C4-2B (cell line): ENCODE data around the gene CCT7.

Experiments used
- H3K27ac ChIP-seq: fragments of 450-650 bp; 2 replicates; pipeline ENCODE4 v1.5.1; 2017
- CTCF ChIP-seq: fragments of 450-650 bp; conservative IDR thresholded peaks from 2 replicates; pipeline ENCODE4 v1.5.1; 2017; ENCODE audit warnings: mild to moderate bottlenecking
- ZFX ChIP-seq: fragments of 450-650 bp; IDR thresholded peaks from 2 replicates; pipeline ENCODE4 v1.6.1; 2017

CCT7 gene

GRCh38 chr2:73205611-73206010, 28.5 kb upstream of the CCT7 start:
- no peak overlapping the region for H3K27ac ChIP-seq
- TF ChIP-seq CTCF (no peak), ZFX (no peak)

- H3K27ac ChIP-seq: no peak overlapping the region
- TF ChIP-seq ZFX (no peak), CTCF (no peak)
Observed at GRCh38 chr2:73208258-73208657, 25.9 kb upstream of the CCT7 start.

- TF ChIP-seq ZFX: no peak
- no peak for TF ChIP-seq CTCF
- H3K27ac ChIP-seq: no peak overlapping the region
Observed at GRCh38 chr2:73210019-73210418, 24.1 kb upstream of the CCT7 start.

- TF ChIP-seq ZFX (no peak), CTCF (no peak)
Observed at GRCh38 chr2:73210696-73211095, 23.4 kb upstream of the CCT7 start.

GRCh38 chr2:73212098-73212447, 22.0 kb upstream of the CCT7 start:
- no peak for TF ChIP-seq ZFX
- no peak for TF ChIP-seq CTCF
- no peak overlapping the region for H3K27ac ChIP-seq

More at GRCh38 chr2:73210696-73211095, 23.4 kb upstream of the CCT7 start:
- H3K27ac ChIP-seq: no peak overlapping the region

- TF ChIP-seq CTCF (peak; percentile 85), ZFX (no peak)
- H3K27ac ChIP-seq: no peak overlapping the region
Observed at GRCh38 chr2:73212448-73213176, 21.5 kb upstream of the CCT7 start.

GRCh38 chr2:73214120-73215035, 19.7 kb upstream of the CCT7 start, which contains the start of gene SMYD5:
Gene SMYD5, plus strand, starts transcription at chr2:73214245. Its CDS starts 22 bp downstream, at chr2:73214267.
- peak within 1 kb of the TSS; percentile 59 for H3K27ac ChIP-seq
- TF ChIP-seq ZFX (peak; percentile 49), CTCF (no peak)
